Measurements from ENCODE around the gene PDE11A.

The PDE11A gene

GRCh38 chr2:177778472-177778871, 294.1 kb downstream of the PDE11A start:
- no peak for DNase-seq (ENCODE audit: low read depth)
- no peak overlapping the region for H3K4me3 ChIP-seq (ENCODE audit: low read depth, low read length)

DNA sequence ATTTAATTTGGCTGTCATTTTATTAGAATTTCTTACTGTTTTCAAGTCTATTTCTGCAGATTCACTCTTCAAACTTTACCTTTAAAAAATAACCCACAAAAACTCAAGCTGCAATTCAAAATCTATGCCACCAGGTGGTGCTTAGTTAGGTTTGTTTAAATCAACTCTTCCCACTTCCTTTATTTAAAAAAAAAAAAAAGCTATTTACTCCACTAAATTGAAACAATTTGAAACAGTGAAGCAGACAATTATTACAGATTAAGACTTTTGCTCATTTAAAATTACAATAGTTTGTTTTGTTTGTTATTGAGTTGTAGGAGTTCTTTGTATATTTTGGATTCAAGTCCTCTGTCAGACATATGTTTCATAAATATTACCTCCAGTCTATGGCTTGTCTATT, 300.0 kb downstream of the PDE11A start:
- H3K4me3 ChIP-seq (ENCODE audit: low read depth, low read length): no peak overlapping the region
- peak; percentile 74 for DNase-seq (ENCODE audit: low read depth)
- TF ChIP-seq CTCF (conservative IDR thresholded peaks at IDR 0.05; ENCODE audit: low read depth, low read length): peak; percentile 57

More at GRCh38 chr2:177778472-177778871, 294.1 kb downstream of the PDE11A start:
- TF ChIP-seq CTCF (conservative IDR thresholded peaks at IDR 0.05; ENCODE audit: low read depth, low read length): no peak

DNA sequence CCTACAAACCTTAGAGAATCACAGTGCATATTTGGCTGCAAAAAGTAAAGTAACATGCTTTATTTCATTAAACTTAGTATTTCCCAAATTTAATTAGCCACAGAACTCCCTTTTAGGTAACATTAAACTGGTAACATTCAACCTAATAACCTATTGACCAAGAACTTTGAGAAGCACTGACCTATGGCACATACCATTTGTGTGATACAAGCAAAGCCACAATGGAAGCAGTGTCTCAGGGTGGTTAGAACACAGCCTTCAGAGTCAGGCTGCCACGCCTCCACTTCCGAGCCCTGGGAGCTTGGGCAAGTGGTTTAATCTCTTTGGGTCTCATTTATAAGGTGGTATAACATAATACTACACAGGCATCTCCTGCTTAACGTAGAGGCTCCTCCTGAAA, 301.4 kb downstream of the PDE11A start:
- TF ChIP-seq CTCF (conservative IDR thresholded peaks at IDR 0.05; ENCODE audit: low read depth, low read length): no peak
- DNase-seq (ENCODE audit: low read depth): no peak

DNA sequence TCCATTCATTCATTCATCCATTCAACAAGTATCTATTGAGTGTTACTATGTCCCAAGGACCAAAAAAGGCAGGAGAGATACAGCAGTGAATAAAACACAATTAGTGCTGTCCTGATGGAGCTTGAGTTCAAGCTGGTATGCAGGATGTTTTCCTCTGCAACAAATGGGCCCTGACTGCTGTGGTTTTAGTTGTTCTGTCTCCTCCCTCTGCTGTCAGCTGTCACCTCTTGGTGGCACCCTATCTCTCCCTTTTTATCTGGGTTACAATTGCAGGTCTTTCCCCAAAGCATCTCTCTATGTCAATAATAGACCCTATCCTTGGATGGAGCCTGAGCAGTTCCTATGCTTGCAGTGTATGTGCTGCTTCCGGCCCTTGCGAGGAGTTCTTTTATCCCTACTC, 304.8 kb downstream of the PDE11A start:
- DNase-seq (ENCODE audit: low read depth): no peak
- no peak for TF ChIP-seq CTCF (conservative IDR thresholded peaks at IDR 0.05; ENCODE audit: low read depth, low read length)
- H3K4me3 ChIP-seq (ENCODE audit: low read depth, low read length): no peak overlapping the region

More for the DNA sequence above, 301.4 kb downstream of the PDE11A start:
- H3K4me3 ChIP-seq (ENCODE audit: low read depth, low read length): no peak overlapping the region

DNA sequence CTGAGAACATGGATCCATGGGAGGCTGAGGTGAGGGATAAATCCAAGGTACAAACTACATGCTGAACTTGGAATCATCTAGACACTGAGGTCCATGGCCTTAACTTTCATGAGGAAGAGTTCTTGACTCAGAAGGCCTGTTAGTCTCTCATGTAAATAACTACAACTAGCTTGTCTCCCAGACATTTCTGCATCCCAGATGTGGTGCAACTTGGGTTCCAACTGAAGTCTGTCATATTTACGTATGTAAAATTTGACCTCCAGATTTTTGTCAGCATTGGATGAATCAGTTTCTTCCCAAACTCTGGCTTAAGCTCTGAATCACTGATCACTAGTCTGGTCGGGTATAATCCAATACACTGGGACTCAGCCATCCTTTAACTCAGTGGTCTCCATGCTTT, 306.9 kb downstream of the PDE11A start:
- TF ChIP-seq CTCF (conservative IDR thresholded peaks at IDR 0.05; ENCODE audit: low read depth, low read length): no peak
- H3K4me3 ChIP-seq (ENCODE audit: low read depth, low read length): no peak overlapping the region
- no peak for DNase-seq (ENCODE audit: low read depth)

- no peak overlapping the region for H3K4me3 ChIP-seq (ENCODE audit: low read depth, low read length)
- TF ChIP-seq CTCF (conservative IDR thresholded peaks at IDR 0.05; ENCODE audit: low read depth, low read length): peak; percentile 80
- DNase-seq (ENCODE audit: low read depth): peak; percentile 77
These were observed 308.9 kb downstream of the PDE11A start for GRCh38 chr2:177763531-177764265.

GRCh38 chr2:177759443-177759842, 313.1 kb downstream of the PDE11A start:
- H3K4me3 ChIP-seq (ENCODE audit: low read depth, low read length): no peak overlapping the region
- TF ChIP-seq CTCF (conservative IDR thresholded peaks at IDR 0.05; ENCODE audit: low read depth, low read length): no peak
- no peak for DNase-seq (ENCODE audit: low read depth)

All from choroid plexus epithelial cell (primary cell).